Fibroblast of peridontal ligament (primary cell): ENCODE measurements around the gene FMN1.

ENCODE experiments used
- DNase-seq: peaks from one replicate; pipeline ENCODE4 v3.0.0-alpha.2; 2010; ENCODE audit errors: extremely low read depth

The FMN1 gene

DNA sequence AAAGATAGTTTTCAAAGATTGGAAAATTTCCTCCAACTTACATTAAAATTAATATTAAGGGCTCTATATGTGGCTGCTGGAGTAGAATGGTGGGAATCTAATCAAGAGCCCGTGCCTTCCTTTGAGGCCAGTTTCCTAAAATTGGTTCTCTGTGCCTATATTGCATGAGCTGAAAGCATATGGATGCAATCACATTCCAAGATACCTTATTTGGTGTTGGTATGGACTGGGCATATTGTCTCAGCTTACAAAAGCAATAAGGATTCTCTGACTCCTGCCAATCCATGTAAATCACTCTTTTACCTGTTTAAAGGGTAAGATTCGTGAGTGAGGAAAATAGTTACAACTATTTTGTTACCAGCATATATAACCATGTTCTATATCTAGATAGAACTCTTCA lies 365.1 kb downstream of the FMN1 start:
- peak; percentile 52 for DNase-seq

DNA sequence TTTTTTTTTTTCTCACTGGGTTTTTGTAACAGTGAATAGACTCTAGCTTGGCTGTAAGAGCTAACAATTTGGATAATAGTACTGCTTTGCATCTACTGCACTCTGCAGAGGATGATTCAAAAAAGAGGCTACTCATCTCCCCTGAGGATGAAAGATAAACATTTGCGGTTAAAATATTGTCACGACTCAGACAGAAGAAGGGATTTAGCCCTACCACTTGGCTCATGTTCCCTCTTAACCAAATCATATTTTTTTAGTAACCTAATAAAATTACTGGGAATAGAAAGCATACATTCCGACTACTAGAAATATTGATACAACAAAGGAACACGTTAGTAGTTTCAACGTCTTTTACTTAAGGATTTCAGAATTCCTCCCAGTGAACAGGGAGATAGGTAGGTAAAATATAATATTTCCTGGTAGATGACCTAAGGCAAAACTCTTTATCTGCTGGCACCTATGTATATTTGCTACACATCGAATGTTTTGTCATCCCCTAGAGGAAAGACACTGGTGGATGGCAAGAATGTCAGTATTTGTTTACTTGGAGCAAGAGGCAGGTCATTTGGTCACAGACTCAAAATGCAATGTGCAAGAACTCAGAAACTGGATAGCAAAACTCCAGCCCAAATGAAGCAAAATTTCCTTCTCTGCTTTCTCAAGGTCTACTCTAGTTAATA lies 365.9 kb downstream of the FMN1 start:
- DNase-seq, result peak; percentile 97

DNA sequence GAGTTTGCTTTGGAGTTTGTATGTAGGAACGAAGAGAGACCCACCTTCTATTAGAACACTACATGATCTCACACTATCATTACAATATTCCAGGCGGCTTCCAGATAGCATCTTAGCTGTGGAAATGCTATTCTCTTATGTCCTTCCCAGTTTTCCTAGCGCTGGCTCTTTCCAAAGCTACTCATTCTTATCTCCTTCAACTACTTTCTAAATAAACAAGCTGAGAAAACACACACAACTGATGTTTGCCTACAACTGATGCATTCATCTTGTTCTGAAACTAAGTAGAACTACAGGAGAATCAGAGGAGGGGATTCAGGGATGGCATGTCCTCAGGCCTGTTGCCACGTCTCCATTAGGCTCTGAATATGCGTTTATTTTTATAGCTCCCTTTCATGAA lies 367.8 kb downstream of the FMN1 start:
- DNase-seq, result no peak

DNA sequence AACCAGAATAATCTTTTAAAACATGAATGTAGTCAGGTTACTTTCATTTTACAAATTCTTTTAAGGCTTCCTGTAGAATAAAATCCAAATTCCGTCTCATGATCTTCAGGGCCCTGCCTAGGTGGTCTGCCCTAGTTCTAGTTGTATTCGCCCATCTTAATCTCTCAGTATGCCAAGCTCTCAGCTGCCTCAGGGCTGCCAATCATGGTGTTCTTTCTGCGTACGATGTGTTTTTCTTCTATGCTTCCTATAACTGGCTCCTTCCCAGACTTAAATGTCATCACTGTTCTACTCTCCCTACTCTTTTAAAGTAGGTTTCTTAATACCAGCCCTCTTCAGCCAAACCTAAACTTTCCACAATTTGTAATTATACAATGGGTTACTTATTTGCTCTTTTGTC lies 369.3 kb downstream of the FMN1 start:
- DNase-seq, result no peak

DNA sequence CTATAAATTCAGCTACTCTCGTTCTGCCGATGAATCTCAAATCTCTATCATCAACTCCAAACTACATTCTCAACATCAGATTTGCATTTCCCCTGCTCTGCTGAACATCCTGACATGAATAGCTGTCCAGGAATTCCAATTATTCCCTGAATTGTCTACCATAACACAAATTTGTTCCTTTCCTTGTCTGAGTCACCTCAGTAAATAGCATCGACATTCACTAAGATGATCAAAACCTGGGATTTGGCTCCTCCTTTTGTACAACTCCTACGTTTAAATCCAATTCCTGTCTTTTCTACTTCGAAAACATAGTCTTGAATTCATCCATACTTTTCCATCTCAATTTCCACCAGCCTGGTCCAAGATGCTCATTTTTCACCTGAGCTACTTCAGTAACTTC lies 369.7 kb downstream of the FMN1 start:
- DNase-seq, result peak; percentile 85

DNA sequence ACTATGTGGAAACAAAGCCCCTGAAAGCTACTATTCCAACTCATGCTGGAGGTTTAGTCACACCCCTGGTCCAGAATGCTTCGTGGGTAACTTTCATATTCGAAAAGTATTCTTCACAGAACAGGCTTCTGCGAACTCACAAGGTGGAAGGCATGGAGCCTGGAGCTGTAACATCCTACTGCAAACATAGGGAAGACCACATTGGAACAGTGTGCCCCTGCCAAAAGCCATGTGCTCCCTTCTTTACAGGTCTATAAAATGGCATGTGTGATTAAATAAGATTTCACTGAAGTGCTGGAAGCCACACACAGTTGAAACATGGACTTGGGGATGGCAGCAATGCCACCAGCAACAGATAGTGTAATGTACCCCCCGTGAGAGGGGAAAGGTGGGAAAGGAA lies 370.8 kb downstream of the FMN1 start:
- no peak for DNase-seq

DNA sequence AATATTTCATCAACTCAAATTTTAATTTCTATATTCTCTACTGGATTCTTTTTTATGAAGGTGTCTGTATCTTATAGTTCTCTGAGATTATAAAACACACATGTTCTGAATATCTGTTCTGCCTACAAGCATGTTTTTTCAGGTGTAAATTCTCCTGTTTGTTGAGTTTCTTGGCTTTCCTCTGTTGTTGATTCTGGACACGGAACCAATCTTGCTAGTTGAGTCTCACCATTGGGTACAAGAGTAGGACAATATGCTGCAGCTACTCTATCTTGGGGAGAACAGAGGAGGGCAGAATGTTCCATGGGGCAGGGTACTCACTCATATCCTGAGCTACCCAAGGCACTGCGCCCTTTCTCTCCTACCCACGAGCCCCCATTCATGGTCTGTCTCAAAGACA lies 371.8 kb downstream of the FMN1 start:
- no peak for DNase-seq

DNA sequence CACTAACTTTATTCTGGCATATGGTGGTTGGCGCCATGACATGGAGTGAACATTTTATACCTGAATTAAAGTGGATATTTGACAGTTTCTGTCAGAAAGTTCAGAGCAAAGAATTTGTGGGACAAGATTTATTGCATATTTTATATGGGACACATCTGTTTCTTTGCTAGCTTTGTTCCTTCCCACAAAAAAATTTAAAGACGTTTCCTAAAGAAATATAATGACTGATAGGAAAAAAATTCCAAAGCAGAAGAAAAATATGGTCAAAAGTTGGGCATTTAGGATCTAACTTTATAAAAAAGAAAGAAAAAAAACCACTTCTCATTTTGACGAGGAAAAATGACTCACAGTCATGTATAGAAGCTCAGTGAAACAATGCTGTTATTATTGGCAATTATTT lies 375.1 kb downstream of the FMN1 start:
- DNase-seq, result no peak

DNA sequence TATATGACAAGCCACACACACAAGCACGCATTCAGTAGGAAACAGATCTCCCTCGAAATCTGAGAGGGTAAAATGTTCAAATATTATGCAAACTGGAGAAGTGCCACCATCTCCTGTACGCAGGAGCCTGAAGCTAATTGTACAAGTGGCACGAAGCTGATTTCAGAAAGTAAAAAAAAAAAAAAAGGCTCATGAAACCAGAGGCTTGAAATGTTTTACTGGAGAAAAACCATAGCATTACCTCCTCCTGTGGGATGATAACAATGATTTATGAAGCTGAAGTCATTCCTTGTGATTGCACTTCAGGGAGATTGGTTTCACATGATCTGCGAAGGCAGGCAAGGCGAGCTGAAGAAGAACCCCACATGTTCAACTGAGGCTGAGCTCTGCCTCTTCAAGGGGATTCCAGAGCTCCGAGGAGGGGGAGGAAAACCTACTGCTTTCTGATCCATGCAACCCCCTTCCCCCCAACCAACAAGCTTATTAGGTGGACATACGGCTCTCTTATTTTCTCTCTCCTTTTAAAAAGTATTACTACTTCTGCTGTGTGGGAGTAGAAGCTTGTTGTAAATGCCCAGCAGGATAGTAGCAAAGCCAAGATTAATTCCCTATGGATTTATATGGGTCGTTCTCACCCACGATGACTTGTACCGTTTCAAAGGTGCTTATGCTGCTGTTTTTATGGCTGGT lies 375.6 kb downstream of the FMN1 start:
- peak; percentile 87 for DNase-seq

DNA sequence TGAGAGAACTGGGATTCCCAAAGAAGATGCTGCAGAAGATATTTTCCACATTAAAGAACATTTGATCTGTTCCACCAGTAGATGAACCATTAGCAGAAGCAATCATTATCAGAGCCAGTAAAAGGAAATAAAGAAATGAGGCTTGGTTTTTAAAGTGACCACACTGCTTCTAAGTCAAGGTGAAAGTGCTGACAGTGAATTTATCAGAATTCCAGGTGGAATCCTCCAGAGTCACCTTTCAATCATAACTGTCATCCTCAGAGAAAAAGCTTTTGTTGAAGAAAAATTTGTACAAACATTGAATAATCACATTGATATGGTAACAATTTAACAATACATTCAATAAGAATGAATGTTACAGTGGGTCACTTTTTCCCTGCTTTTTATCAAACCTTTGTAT lies 376.9 kb downstream of the FMN1 start:
- no peak for DNase-seq

DNA sequence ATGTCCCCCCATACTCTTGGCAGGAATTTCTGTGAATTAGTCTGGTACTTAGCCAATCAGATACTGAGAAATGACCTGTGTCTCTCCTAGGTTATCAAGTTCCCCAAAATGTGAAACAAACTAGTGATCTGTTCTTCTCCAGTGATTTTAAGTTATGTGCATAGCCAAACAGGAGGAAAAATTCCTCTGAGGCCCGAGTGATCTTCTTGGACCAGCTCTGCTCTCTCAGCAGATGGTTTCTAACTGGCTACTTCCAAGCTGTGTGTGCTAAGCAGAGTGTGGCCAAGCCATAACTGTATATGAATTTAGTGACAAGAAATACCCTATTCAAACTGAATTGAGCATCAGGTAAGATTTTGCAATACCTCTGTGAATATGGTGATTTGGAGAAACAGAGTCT lies 387.2 kb downstream of the FMN1 start:
- no peak for DNase-seq

DNA sequence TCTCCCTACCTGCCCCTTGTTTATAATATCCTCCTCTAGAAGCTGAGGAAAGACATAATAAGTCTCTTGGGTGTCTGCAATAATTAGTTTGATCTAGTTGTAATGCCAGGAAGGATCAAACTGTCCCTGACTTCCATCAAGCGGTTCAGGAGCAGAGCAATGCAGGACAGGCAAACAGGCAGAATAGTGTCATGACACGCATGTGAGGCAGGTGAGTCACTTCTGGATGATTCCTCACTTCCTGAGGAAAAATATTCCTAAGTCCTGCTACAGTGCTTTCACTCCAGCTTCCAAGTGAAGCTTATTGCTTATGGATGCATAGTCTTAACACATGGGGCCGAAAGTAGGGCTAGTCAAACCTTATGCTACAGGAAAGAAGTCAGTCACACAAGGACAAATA lies 390.9 kb downstream of the FMN1 start:
- no peak for DNase-seq

DNA sequence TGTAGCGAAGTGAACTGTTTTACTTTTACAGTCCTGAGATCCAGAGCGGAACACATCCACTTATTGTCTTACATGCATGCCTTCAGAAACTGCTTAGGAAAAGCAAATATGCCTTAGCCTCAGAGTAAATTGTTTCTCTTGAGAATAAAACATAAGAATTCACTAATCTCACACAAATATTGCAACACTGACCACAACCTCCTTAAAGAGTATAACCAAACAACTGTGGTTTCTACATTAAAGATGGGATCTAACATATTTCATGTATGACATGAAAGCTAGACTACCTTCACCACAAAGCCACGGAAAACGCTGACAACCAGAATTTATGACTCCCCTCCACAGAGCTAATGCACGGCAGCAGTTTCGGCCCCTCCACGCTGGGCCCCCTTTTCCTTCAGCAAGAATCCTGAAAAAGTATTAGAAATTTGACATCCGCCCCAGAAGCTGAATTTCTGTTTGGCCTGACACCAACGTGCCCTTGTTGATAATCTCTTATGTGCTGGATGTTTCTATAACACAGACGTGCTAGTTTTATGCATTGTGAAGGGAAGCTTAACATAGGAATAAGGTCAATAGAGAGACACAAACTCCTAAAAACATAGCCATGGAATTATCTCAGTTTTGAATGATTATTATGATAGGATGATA lies 392.1 kb downstream of the FMN1 start:
- DNase-seq, result peak; percentile 99

DNA sequence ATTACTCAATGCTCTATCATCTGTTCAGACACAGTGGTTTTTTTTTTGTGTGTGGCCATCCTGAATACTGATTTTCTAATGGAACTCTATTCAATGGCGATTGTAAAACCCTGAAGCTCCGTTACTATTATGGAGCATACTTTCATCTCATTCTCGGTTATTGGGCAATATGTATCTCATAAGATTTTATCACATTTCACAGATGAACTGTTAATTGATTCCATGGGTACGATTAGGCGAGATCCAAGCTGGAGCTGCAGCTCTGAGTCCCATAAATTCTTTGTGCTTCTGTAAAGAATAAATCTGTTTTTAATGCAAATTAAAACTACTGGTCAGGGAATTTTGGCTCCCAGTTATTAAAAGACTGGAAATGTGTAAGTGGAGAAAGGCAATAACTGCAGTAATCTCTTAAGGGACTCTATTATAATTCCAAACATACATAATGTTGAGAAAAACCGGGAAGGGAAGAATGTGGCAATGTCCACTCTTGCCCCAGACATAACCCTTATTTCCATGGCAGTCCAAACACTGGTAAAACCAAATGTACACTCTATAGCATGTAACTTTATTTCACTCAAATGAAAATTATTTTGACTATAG lies 394.5 kb downstream of the FMN1 start:
- DNase-seq, result peak; percentile 61

DNA sequence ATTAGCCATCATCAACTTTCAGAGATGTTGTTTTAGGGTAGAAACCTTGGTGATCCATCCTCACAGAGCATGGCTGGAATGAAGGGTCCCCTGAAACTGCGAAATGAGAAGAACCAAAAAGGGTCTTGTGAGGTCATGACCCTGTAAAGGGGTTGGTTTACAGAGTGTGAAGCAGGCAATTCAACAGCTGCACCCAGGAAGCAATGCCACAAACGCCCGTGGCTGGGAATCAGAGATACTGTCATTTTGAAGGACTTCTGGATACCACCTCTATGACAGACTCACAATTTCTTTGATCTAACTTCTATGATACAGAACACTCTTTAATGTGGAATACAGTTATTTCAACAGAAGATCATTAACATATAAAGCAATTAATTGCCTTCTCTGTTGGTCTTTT lies 397.7 kb downstream of the FMN1 start:
- DNase-seq, result no peak

DNA sequence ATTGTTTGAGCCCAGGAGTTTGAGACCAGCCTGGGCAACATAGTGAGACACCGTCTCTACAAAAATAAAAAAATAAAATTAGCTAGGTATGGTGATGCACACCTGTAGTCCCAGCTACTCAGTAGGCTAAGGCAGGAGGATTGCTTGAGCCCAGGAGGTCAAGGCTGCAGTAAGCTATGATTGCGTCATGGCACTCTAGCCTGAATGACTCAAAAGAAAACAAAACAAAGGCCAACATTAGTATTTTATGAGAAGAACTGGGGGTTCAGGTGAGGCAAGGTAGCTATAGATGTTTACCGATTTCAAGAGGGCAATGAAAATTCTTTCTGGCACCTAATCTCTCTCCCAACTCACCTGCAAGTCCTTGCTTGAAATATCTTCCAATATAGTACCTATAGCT lies 399.5 kb downstream of the FMN1 start:
- no peak for DNase-seq

DNA sequence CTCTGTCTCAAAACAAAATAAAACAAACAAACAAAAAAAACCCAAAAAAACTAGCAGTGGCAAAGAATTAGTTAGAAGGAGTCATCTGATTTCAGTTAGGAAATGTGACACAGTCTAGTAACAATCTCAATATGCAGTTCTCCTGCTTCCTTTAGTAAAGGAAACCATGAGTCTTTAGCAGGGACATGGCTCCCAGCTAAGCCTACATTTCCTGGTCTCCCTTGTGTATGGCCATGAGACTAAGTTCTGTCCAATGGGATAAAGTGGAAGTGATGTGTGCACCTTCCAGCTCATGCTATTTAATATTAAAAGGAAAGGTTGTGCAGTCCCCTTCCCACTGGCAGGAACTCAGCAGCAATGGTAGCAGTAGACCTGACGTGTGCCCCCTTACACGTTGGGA lies 402.1 kb downstream of the FMN1 start:
- no peak for DNase-seq

DNA sequence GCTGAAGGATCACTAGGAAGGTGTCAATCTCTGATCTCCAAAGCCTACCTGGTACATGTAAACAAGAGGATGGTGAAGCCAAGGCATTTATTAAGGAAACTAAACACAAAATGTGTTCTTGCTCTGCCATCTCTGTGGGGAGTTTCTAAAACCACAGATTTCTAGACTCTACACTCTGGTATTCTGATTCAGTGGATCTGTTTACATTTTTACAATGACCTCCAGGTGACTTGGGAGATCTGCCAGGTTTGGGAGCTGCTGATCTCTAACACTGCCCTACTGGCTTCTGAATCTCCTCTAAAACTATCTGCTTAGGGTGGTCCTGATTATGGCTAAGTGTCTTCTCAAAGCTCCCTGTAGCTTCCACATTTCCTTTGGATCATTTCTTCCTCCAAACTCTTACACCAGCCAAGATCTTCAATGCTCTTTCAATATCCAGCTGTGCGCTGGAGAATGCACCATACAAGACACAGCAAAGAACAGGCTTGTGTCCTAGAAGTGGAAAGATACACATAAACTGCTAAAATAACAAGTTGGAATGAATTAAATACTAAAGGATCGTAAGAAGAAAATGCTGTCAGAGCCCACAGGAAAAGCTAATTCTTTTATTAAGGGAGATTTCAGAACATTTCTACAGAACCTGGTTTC lies 404.0 kb downstream of the FMN1 start:
- DNase-seq, result peak; percentile 79

DNA sequence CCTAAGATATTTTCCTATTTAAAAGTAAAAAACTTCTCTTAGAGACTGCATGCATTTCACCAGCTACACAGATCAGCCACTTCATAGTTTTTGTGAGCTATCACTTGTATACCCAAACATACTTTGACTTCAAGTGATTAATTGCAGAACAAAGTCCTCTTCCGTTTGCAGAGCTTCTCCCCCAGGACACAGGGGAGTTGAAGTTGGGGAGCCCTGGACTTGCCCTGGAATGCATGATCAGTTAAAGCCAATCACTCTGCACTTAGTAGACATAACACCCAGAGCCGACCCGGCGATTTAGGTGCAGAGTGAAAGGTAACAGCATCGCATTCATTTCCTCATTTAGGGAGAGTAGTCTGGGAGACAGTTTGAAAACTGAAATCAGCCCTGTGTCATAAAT lies 406.6 kb downstream of the FMN1 start:
- DNase-seq, result no peak

DNA sequence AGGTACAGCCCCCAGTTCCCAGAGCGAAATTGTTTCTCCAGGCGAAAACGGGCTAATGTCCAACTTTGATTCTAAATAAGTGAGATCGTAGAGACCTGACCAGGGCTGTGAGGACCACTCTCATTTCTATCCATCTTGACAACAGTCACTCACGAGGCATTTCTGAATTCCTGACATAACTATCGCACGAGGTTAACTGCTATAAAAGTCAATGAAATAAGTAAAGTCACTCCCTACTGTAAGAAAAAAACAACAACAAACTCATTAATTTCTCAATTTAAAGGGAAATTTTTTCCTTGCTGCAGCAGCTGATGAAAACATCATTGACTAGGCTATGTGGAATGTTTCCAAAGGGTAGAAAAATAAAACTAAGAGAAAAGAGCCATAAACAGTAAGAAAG lies 407.6 kb downstream of the FMN1 start:
- no peak for DNase-seq

DNA sequence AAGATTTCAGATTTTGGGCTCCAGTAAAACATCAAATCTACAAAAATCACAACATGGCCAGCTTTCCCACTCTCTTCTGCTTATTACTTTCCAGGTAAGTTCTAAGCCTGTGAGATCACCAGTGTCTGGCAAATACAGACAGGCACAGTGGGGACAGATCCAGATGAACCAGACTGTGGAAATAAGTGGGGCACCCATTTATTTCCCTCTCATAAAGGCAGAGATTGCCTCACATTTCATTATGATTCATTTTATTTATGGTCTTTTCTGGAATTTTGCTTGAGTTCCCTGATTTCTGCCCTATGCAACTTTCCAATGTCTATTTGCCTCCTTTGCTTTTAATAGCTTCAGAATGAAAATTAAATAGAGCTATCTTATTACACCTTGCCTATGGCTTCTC lies 409.9 kb downstream of the FMN1 start:
- no peak for DNase-seq

DNA sequence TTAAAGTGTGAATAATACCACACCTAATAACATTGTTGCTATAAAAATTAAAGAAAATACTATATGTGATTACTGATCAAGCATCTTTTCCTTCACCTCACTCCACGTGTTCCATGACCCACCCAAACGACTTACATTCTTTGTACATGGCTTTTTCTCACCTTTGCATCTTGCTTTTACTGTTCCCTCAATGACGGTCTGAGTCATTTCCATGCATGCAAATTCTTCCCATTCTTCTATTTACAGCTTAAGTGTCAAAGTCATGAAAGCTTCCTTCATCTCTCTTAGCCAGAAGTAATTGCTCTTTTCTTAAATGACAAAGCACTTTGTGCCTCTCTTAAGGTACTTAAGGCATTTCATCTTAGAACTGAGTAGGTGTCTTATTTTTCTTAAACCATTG lies 412.7 kb downstream of the FMN1 start:
- no peak for DNase-seq
